ENCODE results near the gene KCNN3. TPM values are rescaled to one million over a fixed set of nuclear protein-coding genes. Genes with fewer than 3 reads are reported as not detected.

Gene KCNN3
- total RNA-seq, 1 experiment from 2014 or later = not detected

GRCh38 chr1:154711416-154711815 is 158.7 kb downstream of the KCNN3 start:
- Mint-ChIP-seq H3K4me1 (ENCODE audit: low read depth, unreplicated experiment) (peaks cover 12% of the 10 kb centered on the region), H3K9me3 (ENCODE audit: low read depth, unreplicated experiment) (peaks cover 2% of the 10 kb centered on the region), H3K4me3 (ENCODE audit: low read depth, unreplicated experiment) (no peak overlapping the region), H3K36me3 (ENCODE audit: insufficient read depth, unreplicated experiment) (no peaks in the 10 kb centered on the region), H3K27me3 (ENCODE audit: unreplicated experiment) (peaks cover 42% of the 10 kb centered on the region), H3K27ac (ENCODE audit: unreplicated experiment) (no peak overlapping the region)
- BruUV-seq (replicated peaks) = no TSS peak
- CTCF ChIA-PET = no interaction called here
- no peak for DNase-seq
- no peak for TF ChIP-seq CTCF (IDR thresholded peaks at IDR 0.05; ENCODE audit: unreplicated experiment)
- intact Hi-C loops (cut with micrococcal nuclease; ENCODE audit: unreplicated experiment) = no loop called here

- H3K4me3 Mint-ChIP-seq (ENCODE audit: low read depth, unreplicated experiment) = no peak overlapping the region
- H3K4me1 Mint-ChIP-seq (ENCODE audit: low read depth, unreplicated experiment) = peaks cover under 1% of the 10 kb centered on the region
- intact Hi-C loops (cut with micrococcal nuclease; ENCODE audit: unreplicated experiment) = no loop called here
- H3K27ac Mint-ChIP-seq (ENCODE audit: unreplicated experiment) = no peak overlapping the region
- CTCF ChIA-PET = no interaction called here
- TF ChIP-seq CTCF (IDR thresholded peaks at IDR 0.05; ENCODE audit: unreplicated experiment) = no peak
- H3K9me3 Mint-ChIP-seq (ENCODE audit: low read depth, unreplicated experiment) = no peaks in the 10 kb centered on the region
- peaks cover 55% of the 10 kb centered on the region for H3K27me3 Mint-ChIP-seq (ENCODE audit: unreplicated experiment)
- no peaks in the 10 kb centered on the region for H3K36me3 Mint-ChIP-seq (ENCODE audit: insufficient read depth, unreplicated experiment)
- no TSS peak for BruUV-seq (replicated peaks)
- no peak for DNase-seq
Measured at GRCh38 chr1:154710106-154710505, 160.0 kb downstream of the KCNN3 start.

- BruUV-seq (replicated peaks) = no TSS peak
- intact Hi-C loops (cut with micrococcal nuclease; ENCODE audit: unreplicated experiment) = no loop called here
- Mint-ChIP-seq H3K9me3 (ENCODE audit: low read depth, unreplicated experiment) (no peaks in the 10 kb centered on the region), H3K4me1 (ENCODE audit: low read depth, unreplicated experiment) (no peaks in the 10 kb centered on the region), H3K36me3 (ENCODE audit: insufficient read depth, unreplicated experiment) (no peaks in the 10 kb centered on the region), H3K27me3 (ENCODE audit: unreplicated experiment) (peaks cover 76% of the 10 kb centered on the region), H3K4me3 (ENCODE audit: low read depth, unreplicated experiment) (no peak overlapping the region), H3K27ac (ENCODE audit: unreplicated experiment) (no peak overlapping the region)
- no peak for TF ChIP-seq CTCF (IDR thresholded peaks at IDR 0.05; ENCODE audit: unreplicated experiment)
- CTCF ChIA-PET = no interaction called here
- no peak for DNase-seq
Measured at GRCh38 chr1:154707901-154708463, 162.1 kb downstream of the KCNN3 start.

- Mint-ChIP-seq H3K27ac (ENCODE audit: unreplicated experiment) (no peak overlapping the region), H3K9me3 (ENCODE audit: low read depth, unreplicated experiment) (no peaks in the 10 kb centered on the region)
- CTCF ChIA-PET = interaction anchor here (1.0 kb wide), 1 partner anchor 37 kb away, joined by 3 read pairs; no protein-coding TSS in a partner anchor
Measured at GRCh38 chr1:154706851-154707250, 163.2 kb downstream of the KCNN3 start.

More at GRCh38 chr1:154706851-154707250, 163.2 kb downstream of the KCNN3 start:
- no peak for TF ChIP-seq CTCF (IDR thresholded peaks at IDR 0.05; ENCODE audit: unreplicated experiment)
- intact Hi-C loops (cut with micrococcal nuclease; ENCODE audit: unreplicated experiment) = no loop called here
- Mint-ChIP-seq H3K4me3 (ENCODE audit: low read depth, unreplicated experiment) (no peak overlapping the region), H3K27me3 (ENCODE audit: unreplicated experiment) (peaks cover 87% of the 10 kb centered on the region), H3K36me3 (ENCODE audit: insufficient read depth, unreplicated experiment) (no peaks in the 10 kb centered on the region), H3K4me1 (ENCODE audit: low read depth, unreplicated experiment) (no peaks in the 10 kb centered on the region)
- BruUV-seq (replicated peaks) = no TSS peak
- DNase-seq = no peak
